DOHH2 (cell line): ENCODE measurements around the gene TMC3.

Experiments used
- CTCF ChIP-seq: fragments of 200-600 bp; sonication (generic); IDR thresholded peaks from one replicate; pipeline ENCODE4 v1.5.1; 2014; ENCODE audit warnings: antibody characterized with exemption, mild to moderate bottlenecking, low read depth, low read length; ENCODE audit not compliant: poor library complexity, severe bottlenecking
- EZH2phosphoT487 ChIP-seq: fragments of 200-600 bp; sonication (generic); IDR thresholded peaks from 2 replicates; pipeline ENCODE4 v1.6.1; 2017; ENCODE audit warnings: borderline replicate concordance, mild to moderate bottlenecking, antibody characterized with exemption, low read length, moderate library complexity, mixed read lengths

GRCh38 chr15:81388436-81388770 lies 14.4 kb upstream of the TMC3 start:
- no peak for TF ChIP-seq CTCF
- TF ChIP-seq EZH2phosphoT487: no peak
